Stimulated activated CD8-positive, alpha-beta memory T cell treated with anti-CD3 and anti-CD28 coated beads, Interleukin-15, amount 100 ng/mL, for 24 hours (primary cell): ENCODE measurements around the gene EXOC6B.

Experiments used
- DNase-seq: peaks from one replicate; pipeline ENCODE4 v3.0.0-alpha.2; 2020; ENCODE audit warnings: low read depth

EXOC6B gene

GRCh38 chr2:72734432-72734831 lies 91.4 kb downstream of the EXOC6B start:
- no peak for DNase-seq

GRCh38 chr2:72731116-72731515 lies 94.7 kb downstream of the EXOC6B start:
- DNase-seq, result no peak

GRCh38 chr2:72727356-72727755 lies 98.5 kb downstream of the EXOC6B start:
- no peak for DNase-seq

GRCh38 chr2:72723769-72724370 lies 102.0 kb downstream of the EXOC6B start:
- DNase-seq, result no peak

- no peak for DNase-seq
Measured at GRCh38 chr2:72722492-72723070, 103.3 kb downstream of the EXOC6B start.

- no peak for DNase-seq
Measured at GRCh38 chr2:72719416-72719815, 106.4 kb downstream of the EXOC6B start.

GRCh38 chr2:72718876-72719275 lies 107.0 kb downstream of the EXOC6B start:
- no peak for DNase-seq

- no peak for DNase-seq
Measured at GRCh38 chr2:72716601-72717000, 109.2 kb downstream of the EXOC6B start.

- no peak for DNase-seq
Measured at GRCh38 chr2:72713857-72714256, 112.0 kb downstream of the EXOC6B start.

GRCh38 chr2:72712977-72713376 lies 112.9 kb downstream of the EXOC6B start:
- no peak for DNase-seq

- no peak for DNase-seq
Measured at GRCh38 chr2:72712304-72712703, 113.5 kb downstream of the EXOC6B start.

- no peak for DNase-seq
Measured at GRCh38 chr2:72710418-72711152, 115.2 kb downstream of the EXOC6B start.

GRCh38 chr2:72708236-72708635 lies 117.6 kb downstream of the EXOC6B start:
- DNase-seq, result no peak

GRCh38 chr2:72698300-72698699 lies 127.5 kb downstream of the EXOC6B start:
- no peak for DNase-seq

- no peak for DNase-seq
Measured at GRCh38 chr2:72696559-72696958, 129.3 kb downstream of the EXOC6B start.

GRCh38 chr2:72695676-72696075 lies 130.2 kb downstream of the EXOC6B start:
- no peak for DNase-seq

- no peak for DNase-seq
Measured at GRCh38 chr2:72694715-72695496, 130.9 kb downstream of the EXOC6B start.

GRCh38 chr2:72689579-72690195 lies 136.1 kb downstream of the EXOC6B start:
- DNase-seq, result no peak

GRCh38 chr2:72685638-72686213 lies 140.1 kb downstream of the EXOC6B start:
- no peak for DNase-seq

- no peak for DNase-seq
Measured at GRCh38 chr2:72682061-72682460, 143.8 kb downstream of the EXOC6B start.

- no peak for DNase-seq
Measured at GRCh38 chr2:72681016-72681995, 144.5 kb downstream of the EXOC6B start.
